DND-41 (cell line): ENCODE measurements around the gene TINAGL1.

Experiments
- CTCF ChIP-seq: IDR thresholded peaks from 2 replicates; pipeline ENCODE4 v1.5.1; 2012; ENCODE audit warnings: borderline replicate concordance, low read length, moderate library complexity, mild to moderate bottlenecking; ENCODE audit not compliant: poor library complexity, severe bottlenecking; ENCODE audit errors: extremely low read depth
- EZH2 ChIP-seq: IDR thresholded peaks from 3 replicates; pipeline ENCODE4 v1.6.1; 2012; ENCODE audit warnings: borderline replicate concordance, low read depth, mild to moderate bottlenecking, moderate library complexity, low read length, inconsistent platforms; ENCODE audit not compliant: severe bottlenecking

- TF ChIP-seq EZH2 (no peak), CTCF (no peak)
These were observed 3.8 kb upstream of the TINAGL1 start for GRCh38 chr1:31572323-31573104.
